ENCODE measurements around the gene PTCD2.

PTCD2 gene

DNA sequence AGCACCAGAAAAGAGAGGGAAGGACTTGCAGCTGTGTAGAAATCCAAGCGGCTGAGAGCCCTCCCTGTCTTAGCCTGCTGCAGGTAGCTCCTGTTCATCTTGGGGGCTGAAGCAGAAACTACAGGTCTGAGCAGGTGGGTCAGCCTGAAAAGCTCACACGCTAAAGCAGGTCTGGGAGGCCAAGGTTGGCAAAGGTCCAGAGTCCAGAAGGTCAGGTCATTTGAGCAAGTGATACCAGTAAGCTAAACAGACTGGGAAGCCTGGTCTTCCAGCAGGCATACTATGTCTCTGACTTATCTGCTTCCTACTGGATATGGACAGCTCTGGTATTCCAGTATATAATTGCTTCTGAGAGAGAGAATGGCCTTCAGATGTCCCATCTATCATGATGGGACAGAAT, 26.2 kb downstream of the PTCD2 start:
- DNase-seq (ENCODE audit: low spot score) = no peak

DNA sequence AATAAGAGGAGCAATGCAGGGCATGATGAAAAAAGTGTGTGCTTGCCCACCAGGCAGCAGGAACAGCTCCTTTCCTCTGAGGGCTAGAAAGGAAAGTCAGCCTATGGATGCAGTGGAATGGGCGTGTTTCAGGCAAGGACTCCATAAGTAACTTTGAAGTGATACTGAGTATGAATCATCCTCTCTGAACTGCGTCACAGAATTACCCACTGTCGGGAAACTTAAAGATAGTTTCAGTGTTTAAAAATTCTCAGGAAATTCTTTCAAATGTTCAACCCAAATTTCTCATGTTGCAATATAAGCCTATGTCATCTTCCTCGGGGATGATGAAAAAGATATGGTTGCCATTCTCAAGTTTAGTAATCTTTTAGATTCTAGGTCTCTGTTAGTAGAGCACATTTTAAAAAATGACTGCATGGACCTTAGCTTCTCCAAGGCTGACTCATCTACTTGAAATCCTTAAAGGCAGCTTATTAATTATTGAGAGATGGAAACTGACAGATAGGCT, 27.7 kb downstream of the PTCD2 start:
- no peak for DNase-seq (ENCODE audit: low spot score)

DNA sequence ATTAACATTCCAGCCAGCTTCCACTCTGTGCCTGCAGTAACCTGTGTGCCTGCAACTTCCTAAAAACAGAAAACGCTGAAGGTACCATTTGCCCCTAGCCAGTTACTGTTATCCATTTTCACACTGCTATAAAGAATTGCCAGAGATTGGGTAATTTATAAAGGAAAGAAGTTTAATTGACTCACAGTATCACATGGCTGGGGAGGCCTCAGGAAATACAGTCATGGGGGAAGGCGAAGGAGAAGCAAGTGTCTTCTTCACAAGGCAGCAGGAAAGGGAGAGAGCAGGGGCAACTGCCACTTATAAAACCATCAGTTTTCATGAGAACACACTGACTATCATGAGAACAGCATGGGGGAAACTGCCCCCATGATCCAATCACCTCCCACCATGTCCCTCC, 31.2 kb downstream of the PTCD2 start:
- no peak for DNase-seq (ENCODE audit: low spot score)

DNA sequence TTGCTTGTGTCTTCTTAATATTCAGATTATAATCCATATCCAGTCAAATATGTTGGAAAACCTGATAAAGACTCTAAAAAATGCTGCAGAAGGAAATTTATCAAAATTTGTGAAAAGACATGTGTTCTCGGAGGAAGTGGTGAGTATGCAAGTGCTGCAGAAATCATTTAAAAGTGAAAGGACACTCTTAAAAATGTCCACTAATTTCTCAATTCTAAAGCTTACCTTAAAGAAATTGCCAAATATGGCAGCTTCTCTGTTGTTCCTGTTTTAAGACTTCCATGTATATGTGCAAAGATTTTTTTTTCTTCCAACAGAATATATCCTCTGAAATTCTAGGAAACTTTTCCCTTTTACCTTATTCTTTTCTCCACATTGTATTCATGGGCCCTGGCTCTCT, 32.4 kb downstream of the PTCD2 start:
- no peak for DNase-seq (ENCODE audit: low spot score)

DNA sequence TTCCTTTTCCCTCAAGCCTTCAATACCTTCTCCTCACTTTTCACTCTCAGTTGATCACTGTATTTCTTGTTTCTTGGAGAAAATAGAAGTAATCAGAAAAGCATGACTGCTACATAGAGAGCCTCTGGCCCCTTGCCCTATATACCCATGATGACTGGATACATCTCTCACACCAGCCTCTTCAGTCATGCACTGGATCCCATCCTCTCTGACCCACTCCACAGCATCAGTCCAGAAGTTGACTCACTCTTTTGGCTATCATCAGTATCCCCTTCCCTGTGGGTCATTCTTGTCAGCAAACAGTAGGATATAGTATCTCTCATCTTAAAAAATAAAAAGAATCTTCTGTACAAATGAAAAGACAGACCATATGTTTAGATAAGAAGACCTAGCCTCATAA, 32.9 kb downstream of the PTCD2 start:
- DNase-seq (ENCODE audit: low spot score) = no peak

DNA sequence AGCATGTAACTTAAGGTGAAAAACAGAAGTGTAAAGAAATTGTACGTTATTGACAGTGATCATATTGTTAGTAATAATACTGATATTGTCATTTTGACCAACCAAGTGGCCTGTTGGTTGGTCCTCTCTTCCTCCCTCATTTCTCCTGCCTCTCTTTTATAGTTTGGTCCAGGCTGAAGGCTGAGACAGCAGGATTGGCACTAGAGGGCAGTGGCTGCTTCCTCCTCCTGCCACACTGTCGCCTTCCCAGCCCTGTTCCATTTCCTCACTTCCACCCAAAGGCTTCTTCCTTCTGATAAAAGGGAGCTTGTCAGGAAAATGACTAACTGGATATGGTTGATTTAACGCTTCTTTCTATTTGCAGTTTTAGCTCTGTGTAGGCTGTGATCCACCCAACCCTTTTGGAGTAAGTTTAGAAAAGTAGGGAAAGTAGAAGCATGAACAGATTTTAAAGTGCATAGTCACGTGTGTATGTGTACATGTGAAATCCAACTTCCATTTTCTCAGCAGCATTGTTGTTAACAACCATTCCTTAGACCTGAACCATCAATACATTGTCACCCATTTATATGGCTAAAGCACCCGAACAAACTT, 35.6 kb downstream of the PTCD2 start:
- DNase-seq (ENCODE audit: low spot score) = peak; percentile 43

DNA sequence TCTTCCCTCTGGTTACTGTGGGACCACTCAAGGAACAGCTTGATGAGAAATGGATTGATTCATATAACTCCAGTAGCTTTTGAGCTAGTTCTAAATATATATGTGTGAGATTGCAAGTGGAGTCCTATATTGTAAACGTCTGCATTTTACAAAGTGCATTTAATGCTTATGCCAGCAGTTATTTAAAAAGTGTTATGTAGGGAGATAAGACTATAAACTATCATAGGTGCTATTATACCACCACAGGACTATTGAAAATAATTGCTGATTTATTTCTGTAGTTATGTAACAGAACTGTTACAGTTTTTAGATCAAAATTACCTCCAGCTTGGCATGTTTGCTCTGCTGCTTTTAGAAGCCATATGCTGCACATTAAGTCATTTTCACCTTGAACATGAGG, 36.2 kb downstream of the PTCD2 start:
- DNase-seq (ENCODE audit: low spot score) = no peak

DNA sequence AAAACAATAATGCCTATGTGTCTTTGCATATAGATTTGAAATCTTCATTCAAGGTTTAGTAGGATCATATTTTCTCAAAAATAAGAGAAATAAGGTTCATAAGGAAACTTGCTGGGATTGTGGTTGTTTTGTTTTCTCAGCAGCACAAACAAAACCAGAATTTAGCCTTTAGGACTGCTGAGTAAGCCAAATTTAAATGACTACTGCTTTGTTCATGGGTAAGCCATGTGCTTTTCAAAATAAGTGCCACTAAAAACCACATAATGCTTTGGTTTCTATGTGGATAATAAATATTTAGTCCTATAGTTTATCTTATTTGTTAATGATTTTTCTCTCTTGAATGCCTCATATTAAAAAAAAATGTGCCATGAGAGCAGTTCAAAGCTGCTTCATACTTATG, 38.8 kb downstream of the PTCD2 start:
- no peak for DNase-seq (ENCODE audit: low spot score)

DNA sequence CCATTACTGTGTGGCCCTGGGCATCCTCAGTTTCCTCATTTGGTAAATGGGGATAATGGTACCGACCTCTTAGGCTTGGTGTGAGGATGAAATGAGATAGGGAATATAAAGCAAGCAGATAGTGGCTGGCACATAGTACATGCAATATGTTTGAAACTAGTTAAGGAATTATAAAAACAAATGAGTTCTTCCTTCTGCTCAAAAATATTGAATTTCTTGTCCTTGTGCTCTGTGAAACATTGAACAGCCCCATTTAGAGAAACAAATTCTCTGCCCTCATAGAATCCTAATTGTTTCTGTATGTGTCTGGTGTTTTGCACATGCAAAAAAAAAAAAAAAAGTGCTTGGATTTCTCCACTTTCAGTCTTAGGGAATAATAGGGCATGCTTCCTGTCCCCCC, 39.7 kb downstream of the PTCD2 start:
- no peak for DNase-seq (ENCODE audit: low spot score)

DNA sequence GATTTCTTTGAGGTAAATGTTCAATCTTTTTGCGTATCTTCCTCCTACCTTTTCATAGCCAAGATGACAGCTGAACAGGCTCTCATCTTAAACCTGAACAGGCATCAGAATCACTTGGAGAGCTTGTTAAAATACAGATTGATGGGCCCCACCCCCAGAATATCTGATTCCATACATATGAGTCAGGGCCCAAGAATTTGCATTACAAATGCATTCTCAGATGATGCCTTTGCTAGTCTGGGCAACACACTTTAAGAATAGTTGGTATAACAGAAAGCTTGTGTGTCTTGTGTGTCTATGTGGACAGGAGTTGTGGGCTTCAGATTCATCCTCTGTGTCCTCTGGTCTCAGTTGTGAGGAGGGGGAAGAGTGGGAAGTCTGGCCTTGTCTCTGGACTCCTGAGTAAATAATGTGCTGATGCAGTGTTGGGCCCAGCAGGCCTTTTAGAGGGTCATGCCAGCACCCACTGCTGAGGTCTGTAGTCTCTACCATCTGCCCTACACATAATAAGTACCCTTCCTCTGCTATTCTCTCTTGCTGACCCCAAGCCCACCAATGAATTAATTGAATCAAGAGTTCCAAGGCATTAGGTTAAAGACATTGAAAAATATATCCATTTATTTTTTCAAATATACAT, 43.1 kb downstream of the PTCD2 start:
- no peak for DNase-seq (ENCODE audit: low spot score)

DNA sequence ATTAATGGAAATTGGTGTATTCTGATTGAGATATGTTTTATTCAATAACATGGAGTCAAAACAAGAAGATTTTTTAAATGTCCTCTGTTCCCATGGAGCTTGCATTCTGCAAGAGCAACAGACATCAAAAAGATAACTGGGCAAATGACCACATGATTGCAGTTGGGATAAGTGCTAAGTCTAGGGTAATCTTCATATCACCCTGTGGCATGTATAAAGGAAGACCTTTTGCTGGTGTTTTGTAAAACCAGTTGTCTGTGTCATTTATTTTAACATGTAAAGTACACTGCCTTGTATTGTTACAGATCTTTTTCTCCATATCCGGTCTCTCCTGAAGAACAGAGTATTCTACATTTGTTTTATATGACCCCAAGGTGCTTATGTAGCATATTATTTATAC, 44.0 kb downstream of the PTCD2 start:
- DNase-seq (ENCODE audit: low spot score) = no peak

DNA sequence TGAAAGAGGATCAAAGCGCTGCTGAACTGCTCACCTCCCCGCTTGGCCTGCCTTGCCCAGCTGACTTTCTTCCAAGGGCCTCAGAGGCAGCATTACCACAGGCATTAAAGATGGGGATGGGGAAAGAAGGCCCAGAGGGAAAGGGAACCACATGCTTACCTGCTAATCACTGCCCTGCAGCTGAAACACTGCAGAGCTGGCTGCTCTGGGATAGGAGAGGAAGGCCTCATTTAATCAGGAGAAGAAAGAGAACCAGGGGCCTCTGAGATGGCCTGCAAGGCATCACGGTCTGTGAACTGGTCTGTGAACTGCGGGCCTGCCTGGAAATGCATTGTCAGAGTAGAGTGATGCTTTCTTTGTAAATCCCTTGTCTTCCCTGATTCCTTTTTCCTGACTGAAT, 44.8 kb downstream of the PTCD2 start:
- DNase-seq (ENCODE audit: low spot score) = peak; percentile 58

DNA sequence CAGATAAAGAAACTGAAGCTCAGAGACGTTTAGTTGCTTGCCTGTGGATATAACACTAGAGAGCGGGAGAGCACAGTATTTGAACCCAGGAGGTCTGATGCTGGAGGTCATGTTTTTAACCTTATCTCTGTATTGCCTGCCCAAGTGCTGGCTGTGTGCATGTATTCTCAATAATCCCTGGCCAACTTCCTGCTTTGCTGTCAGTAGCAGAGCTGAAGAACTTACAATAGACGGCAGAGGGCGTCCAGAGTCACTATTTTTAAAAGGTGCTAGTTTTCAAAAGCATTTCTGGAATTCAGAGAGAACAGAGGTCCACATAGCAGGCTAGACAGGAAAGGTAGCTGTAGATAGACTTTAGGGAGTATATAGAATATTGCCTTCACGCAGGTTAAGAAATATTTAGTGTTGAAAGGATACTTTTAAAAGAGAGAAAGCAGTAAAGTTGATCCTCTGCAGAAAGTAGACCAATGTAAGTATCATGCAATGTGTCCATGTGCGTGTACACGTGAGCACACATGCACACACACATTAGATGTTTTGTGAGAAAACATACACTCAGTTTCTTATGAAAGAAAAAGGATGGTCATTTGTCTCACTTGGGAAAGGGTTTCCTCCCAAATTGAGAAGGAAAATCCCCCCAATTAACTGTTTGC, 46.3 kb downstream of the PTCD2 start:
- peak; percentile 81 for DNase-seq (ENCODE audit: low spot score)

DNA sequence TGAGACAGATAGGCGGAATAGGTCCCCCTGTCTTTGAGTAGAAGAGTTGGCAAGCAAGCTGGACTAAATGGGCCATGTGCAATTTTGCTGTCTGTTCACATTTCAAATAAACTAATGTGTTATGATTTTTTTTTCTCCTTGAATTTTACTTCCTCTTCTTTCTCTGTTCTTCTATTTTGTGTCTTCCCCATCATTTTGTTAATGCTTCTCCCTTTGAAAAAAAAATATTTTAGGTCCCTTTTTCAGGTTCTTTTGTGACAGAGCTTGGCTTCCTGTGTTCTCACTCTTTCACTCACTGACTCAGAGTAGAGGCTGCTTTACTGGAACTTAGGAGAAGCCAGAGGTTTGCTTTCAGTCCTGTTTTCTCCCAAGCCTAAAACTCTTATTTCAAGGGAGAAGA, 48.1 kb downstream of the PTCD2 start:
- DNase-seq (ENCODE audit: low spot score) = no peak

DNA sequence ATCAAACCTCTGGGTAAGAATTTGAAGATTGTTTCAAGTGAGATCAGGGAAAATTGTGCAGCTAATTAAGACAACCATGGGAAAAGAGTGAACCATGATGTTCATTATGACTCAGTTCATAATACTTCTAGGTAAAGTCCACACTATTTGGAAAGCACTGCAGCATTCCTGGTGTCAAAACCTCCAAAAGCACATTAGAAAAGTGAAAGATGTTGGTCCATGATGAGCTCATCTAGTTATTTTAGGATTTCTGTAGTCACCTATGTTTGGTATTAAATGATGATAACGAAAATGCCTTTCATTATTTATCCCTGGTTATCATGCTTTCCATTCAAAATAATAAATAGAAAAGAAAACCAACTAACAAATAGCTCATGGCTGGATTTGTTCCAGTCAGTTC, 49.1 kb downstream of the PTCD2 start:
- no peak for DNase-seq (ENCODE audit: low spot score)

DNA sequence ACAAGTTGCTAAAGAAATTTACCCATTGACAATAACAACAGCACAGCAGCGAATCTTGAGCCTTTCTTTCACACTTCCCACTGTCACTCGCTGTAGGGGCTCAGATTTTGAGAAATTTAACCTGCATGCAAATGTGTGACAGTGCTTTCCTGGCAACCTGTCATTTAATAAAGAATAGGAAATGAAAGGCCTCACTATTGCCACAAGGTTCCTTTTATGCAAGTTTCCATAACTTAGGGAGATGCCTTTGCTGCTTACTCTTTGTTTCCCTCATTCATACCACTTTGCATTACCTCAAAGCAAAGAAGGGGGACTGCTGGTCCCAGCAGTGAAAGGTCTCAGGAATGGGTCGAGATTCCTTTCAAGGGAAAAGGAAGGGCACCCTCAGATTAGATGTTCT, 49.5 kb downstream of the PTCD2 start:
- DNase-seq (ENCODE audit: low spot score) = no peak

DNA sequence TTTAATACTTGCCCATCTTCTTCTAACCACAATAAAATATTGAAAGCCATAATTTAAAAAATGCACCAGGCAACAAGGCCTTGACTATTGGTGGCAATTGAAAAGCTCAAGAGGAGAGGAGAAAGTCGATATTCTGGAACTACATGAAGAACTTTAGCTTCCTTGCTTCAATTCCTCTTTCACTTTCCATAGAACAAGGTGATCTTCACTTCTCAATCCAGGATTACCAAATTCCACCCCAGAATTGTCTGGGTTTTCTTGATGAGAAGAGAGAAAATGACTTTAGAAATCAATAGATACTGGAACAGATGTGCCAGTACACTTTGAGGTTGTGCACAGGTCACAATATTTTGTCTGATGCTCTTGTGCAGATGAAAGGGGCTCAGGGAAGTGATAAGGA, 52.2 kb downstream of the PTCD2 start:
- no peak for DNase-seq (ENCODE audit: low spot score)

DNA sequence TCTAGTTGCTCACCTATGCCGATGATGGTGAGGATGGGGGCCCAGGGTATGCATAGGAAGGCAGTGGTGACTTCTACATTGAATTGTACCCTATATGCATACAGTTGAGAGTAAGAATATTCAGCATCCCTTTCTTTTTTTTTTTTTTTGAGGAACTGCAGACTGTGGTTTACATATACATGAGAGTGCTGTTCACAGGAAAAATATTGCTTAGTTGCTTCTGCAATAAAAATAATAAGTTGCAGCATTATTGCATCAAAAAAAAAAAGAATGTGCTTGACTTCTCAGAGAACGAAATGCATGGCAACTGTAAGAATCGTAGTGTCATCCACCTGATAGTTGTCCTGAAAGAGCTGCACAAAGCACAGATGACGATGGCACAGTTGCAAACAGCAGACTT, 52.8 kb downstream of the PTCD2 start:
- no peak for DNase-seq (ENCODE audit: low spot score)

DNA sequence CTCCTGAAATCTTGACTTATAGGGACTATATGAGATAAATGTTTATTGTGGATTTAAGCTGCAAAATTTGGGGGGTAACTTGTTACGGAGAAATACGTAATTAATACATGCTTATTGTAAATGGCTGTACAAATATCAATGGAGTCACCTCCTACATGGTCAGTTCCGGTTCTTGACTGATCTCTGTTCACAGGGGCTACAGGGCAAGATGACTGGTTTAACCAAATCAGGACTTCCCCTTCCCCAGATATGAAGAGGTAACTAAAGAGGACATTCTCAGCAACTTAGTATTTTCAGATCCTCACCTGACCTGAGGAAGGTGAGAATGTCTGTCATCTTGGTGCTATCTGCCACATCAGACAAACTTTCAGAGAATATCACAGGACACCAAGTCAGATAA, 54.7 kb downstream of the PTCD2 start:
- no peak for DNase-seq (ENCODE audit: low spot score)

DNA sequence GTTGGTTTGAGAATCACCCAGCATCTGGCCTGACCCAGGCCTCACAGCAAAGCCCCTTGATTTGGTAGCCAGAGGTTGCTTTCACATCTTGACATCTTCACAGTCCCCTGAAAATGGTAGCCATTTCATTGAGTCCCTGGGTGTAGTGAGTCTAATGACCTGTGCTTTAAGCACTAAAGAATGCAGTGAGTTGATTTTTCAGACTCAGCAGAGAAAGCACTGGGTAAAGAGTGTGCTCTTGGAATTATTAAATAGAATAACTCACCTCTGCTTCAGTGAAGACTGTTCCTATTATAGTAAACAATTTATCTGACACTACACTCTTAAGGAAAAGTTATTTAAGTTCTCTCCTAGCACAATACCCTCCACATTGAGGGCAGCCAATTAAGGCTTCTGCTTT, 56.2 kb downstream of the PTCD2 start:
- no peak for DNase-seq (ENCODE audit: low spot score)

DNA sequence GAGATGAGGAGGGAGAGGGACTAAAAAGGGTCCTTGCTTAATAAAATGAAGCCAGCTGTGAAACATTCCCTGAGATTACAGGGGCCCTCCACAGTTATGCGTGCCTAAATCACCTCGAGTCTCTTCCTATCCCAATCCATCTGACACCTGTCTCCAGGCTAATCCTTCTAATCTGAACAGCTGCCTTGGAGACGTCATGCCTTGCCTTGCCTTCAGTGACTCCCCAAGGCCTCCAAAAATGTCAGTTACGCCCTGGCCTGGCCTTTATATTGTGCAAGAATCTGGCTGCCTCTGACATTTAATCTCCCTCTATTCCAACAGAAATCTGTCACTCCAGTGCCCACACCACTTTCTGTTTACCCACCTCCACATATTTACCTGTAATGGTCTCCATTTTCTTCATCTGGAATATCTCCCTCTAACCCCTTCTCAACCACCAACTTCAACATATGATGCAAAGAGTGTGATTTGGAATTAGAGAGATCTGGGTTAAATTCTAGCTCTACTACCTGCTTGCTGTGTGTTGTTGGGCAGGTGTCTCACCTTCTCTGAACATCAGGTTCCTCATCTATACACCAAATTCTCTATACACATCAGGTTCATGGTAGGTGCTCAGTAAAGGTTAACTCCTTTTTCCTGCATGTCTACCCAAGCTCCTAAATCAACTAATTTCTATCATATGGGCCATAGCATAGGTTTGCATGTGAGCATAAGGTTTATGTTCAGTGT, 57.9 kb downstream of the PTCD2 start:
- no peak for DNase-seq (ENCODE audit: low spot score)

DNA sequence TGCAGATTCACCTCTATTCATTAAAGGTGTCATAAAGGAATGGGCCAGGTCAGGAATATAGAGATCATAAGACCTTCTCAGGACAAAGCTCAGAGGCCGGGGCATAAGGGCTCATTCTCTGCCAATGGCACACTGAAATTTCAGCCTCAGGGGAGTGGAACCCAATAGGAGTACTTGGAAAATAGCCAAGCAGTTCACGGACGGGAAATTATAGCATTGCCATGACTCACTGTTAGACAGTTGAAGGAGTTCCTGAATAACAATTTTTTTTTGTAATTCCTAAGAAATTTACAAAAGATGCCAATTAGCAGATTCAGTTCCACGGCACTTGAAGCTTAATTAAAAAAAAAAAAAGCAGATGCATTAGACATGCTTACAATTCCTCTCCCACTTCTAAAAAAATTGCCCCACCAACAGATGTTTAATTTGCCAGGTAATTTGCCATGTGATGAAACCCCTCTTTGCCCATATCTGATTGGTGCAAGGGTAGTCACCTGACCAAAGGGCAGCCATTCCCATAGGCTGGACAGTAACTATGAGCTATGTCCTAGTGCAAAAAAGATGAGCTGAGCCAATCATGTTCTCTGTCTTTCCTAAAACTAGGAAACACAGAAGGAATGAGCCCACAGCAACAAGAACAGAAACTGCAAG, 58.6 kb downstream of the PTCD2 start:
- DNase-seq (ENCODE audit: low spot score) = no peak

Data from SK-N-DZ (cell line).